Thoracic aorta (tissue), 2 donors: ENCODE measurements around the gene HERPUD1. TPM values are rescaled to one million over a fixed set of nuclear protein-coding genes. Genes with fewer than 3 reads are reported as not detected.
"Not testable (repeated sequence)": the region's sequence is repeated elsewhere in the genome, so short reads cannot be mapped to it uniquely, and the experiment has no call there.

Source experiments
- ATAC-seq: fragments of 150-250 bp; one replicate; pipeline ENCODE4 v1.8.0; 2017; ENCODE audit warnings: low read depth; ENCODE audit not compliant: insufficient number of reproducible peaks, low FRiP score
- DNase-seq: peaks from one replicate; pipeline ENCODE4 v3.0.0-alpha.2; 2020; ENCODE audit warnings: low spot score
- H3K27ac ChIP-seq, 2 donors: fragments of 200-600 bp; sonication (generic); 1 replicate in 1 of 2; 2 replicates in 1 of 2; pipeline ENCODE4 v1.5.1; 2016; ENCODE audit warnings: mild to moderate bottlenecking in 2 of 2, moderate library complexity in 2 of 2
- H3K27me3 ChIP-seq: fragments of 200-600 bp; sonication (generic); replicated peaks from 2 replicates; pipeline ENCODE4 v1.6.0; 2016; ENCODE audit warnings: mild to moderate bottlenecking; ENCODE audit not compliant: insufficient read depth
- H3K36me3 ChIP-seq: fragments of 200-600 bp; sonication (generic); one replicate; pipeline ENCODE4 v1.5.1; 2016
- H3K4me1 ChIP-seq, 2 donors: fragments of 200-600 bp; sonication (generic); 1 replicate in 1 of 2; 2 replicates in 1 of 2; pipeline versions ENCODE4 v1.5.1 to v1.6.0; 2016; ENCODE audit warnings: low read depth in 2 of 2, mild to moderate bottlenecking in 1 of 2; ENCODE audit not compliant: control insufficient read depth in 1 of 2
- H3K4me3 ChIP-seq: fragments of 200-600 bp; sonication (generic); 2 replicates; pipeline ENCODE4 v1.5.1; 2016; ENCODE audit warnings: mild to moderate bottlenecking
- H3K9me3 ChIP-seq: fragments of 200-600 bp; sonication (generic); 2 replicates; pipeline ENCODE4 v1.5.1; 2016
- total RNA-seq, 2 donors: library from RNA; depleted of rRNA; stranded (reverse); fragments of >200 nt; gene quantifications; one replicate each; pipeline versions ENCODE4 v1.1.0 to v1.2.3, GENCODE V29; 2016
- TF ChIP-seq, protein P1 (sequence below): fragments of 200-600 bp; sonication (generic); IDR thresholded peaks from one replicate; pipeline ENCODE4 v1.5.1; 2019; ENCODE audit warnings: antibody characterized with exemption

HERPUD1 gene
- total RNA-seq, 2 donors from 2014 or later = 220 to 232 TPM

GRCh38 chr16:56973294-56973689 lies 41.4 kb downstream of the HERPUD1 start:
- no peak overlapping the region for H3K27ac ChIP-seq
- no peaks in the 10 kb centered on the region for H3K9me3 ChIP-seq
- TF ChIP-seq, protein P1, sequence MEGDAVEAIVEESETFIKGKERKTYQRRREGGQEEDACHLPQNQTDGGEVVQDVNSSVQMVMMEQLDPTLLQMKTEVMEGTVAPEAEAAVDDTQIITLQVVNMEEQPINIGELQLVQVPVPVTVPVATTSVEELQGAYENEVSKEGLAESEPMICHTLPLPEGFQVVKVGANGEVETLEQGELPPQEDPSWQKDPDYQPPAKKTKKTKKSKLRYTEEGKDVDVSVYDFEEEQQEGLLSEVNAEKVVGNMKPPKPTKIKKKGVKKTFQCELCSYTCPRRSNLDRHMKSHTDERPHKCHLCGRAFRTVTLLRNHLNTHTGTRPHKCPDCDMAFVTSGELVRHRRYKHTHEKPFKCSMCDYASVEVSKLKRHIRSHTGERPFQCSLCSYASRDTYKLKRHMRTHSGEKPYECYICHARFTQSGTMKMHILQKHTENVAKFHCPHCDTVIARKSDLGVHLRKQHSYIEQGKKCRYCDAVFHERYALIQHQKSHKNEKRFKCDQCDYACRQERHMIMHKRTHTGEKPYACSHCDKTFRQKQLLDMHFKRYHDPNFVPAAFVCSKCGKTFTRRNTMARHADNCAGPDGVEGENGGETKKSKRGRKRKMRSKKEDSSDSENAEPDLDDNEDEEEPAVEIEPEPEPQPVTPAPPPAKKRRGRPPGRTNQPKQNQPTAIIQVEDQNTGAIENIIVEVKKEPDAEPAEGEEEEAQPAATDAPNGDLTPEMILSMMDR = no peak
- no peaks in the 10 kb centered on the region for H3K27me3 ChIP-seq
- H3K36me3 ChIP-seq = no peaks in the 10 kb centered on the region
- ATAC-seq = no peak
- no peaks in the 10 kb centered on the region for H3K4me1 ChIP-seq
- no peak for DNase-seq
- no peak overlapping the region for H3K4me3 ChIP-seq

GRCh38 chr16:56973899-56974298 lies 42.0 kb downstream of the HERPUD1 start:
- not testable (repeated sequence) for ATAC-seq, DNase-seq, H3K4me3 ChIP-seq, H3K27me3 ChIP-seq, H3K4me1 ChIP-seq, H3K9me3 ChIP-seq, H3K27ac ChIP-seq, H3K36me3 ChIP-seq

DNA sequence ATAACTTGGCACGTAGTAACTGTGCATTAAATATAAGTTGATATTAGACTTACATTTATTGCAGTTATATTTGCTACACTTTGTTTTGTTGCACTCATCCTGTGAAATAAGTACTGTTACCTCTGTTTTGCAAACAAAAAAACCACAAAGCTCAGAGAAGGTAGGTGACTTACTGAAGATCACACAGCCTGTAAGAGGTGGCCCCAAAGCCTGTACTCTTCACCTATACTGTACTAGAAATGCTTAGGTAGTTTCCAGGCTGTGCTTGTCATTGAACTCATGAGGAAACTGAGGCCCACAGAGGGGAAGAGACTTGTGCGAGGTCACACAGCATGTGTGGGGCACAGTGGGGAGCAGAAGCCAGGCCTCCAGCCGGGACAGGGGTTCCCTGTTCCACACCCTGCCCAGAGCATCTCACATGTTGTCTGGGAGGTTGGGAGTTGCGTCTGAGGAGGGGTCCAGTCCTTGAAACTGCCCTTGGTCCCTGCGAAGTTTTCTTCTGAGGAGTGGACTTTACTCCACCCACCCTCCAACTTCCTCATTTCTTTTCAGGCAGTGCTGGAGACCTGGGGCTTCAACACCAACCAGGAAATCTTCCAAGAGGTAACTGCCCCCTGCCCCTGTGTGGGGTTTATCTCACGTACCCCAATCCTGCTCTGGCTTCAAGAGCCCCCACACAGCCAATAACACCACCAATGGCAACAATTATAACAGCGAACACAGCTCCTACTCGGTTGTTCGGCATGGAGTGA lies 42.8 kb downstream of the HERPUD1 start:
- Histone ChIP-seq H3K9me3 (no peaks in the 10 kb centered on the region), H3K36me3 (no peaks in the 10 kb centered on the region), H3K27me3 (no peaks in the 10 kb centered on the region), H3K4me1 (no peaks in the 10 kb centered on the region), H3K4me3 (no peak overlapping the region), H3K27ac (no peak overlapping the region)
- TF ChIP-seq, protein P1 = no peak
- ATAC-seq (no peak), DNase-seq (no peak)

DNA sequence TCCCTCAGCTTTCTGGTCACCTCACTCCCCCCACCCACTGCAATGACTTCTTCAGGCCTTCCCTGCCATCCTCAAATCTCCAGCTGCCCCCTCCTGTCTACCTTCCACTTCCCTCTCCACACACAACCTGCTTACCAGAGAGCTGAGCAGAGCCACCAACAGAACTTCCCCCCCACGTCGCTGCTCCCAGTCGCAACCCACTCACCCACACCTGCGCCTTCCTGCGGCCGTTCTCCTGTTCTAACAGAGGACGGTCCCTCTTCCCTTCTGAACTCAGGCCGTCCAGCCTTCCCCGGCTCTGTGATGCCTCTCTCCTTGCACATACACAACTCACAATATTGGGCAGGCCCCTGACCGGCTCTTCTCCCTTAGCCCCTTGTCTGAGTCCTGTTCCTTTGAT lies 43.8 kb downstream of the HERPUD1 start:
- TF ChIP-seq, protein P1 = no peak
- no peaks in the 10 kb centered on the region for H3K9me3 ChIP-seq
- DNase-seq (no peak), ATAC-seq (no peak)
- H3K4me3 ChIP-seq = no peak overlapping the region
- H3K27me3 ChIP-seq = no peaks in the 10 kb centered on the region
- no peaks in the 10 kb centered on the region for H3K36me3 ChIP-seq
- no peak overlapping the region for H3K27ac ChIP-seq
- H3K4me1 ChIP-seq = peaks cover 0 to 1% of the 10 kb centered on the region in 2 donors

DNA sequence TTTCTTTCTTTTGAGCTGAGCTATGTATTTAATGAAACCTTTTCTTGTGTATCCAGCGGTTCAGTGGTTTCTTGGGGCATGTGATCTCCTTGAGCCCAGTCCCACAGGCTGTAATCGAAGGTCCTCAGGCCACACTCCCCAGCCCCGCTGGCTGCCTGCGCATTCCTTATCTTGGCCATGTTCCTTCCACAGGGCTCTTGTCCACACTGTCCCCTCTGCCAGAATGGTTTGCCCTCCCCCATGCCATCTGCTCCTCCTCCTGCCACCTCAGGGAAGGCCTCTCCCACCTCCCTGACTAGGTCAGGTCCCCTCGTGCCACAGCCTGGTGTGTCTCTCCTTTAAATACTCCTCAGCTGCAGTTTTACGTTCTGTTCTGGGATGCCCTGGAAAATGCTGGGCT lies 45.3 kb downstream of the HERPUD1 start:
- no peak for ATAC-seq
- H3K4me3 ChIP-seq = no peak overlapping the region

More for the DNA sequence above, 45.3 kb downstream of the HERPUD1 start:
- DNase-seq = no peak
- Histone ChIP-seq H3K36me3 (no peaks in the 10 kb centered on the region), H3K4me1 (peaks cover 0 to 16% of the 10 kb centered on the region in 2 donors), H3K9me3 (no peaks in the 10 kb centered on the region), H3K27ac (no peak overlapping the region), H3K27me3 (no peaks in the 10 kb centered on the region)
- TF ChIP-seq, protein P1 = no peak
